HEK293T (cell line): ENCODE results near the gene LHX4.

Experiments
- FOXK2 ChIP-seq: fragments of 450-650 bp; IDR thresholded peaks from 2 replicates; pipeline ENCODE4 v1.6.1; 2016; ENCODE audit warnings: mild to moderate bottlenecking
- ZNF384 ChIP-seq: fragments of 450-650 bp; IDR thresholded peaks from 2 replicates; pipeline ENCODE4 v1.6.1; 2016

- TF ChIP-seq FOXK2 (no peak), ZNF384 (no peak)
Observed at GRCh38 chr1:180251526-180252305, 21.7 kb downstream of the LHX4 start.
